Ramos (cell line): ENCODE measurements around the gene LTBP1.

Experiments
- in situ Hi-C: fragments of 300-500 bp; cut with MboI; formaldehyde crosslinking; loops from one replicate; pipeline ENCODE4 v1.14.3; 2022; ENCODE audit warnings: low sequenced_read_pairs; ENCODE audit not compliant: unreplicated experiment

The LTBP1 gene

DNA sequence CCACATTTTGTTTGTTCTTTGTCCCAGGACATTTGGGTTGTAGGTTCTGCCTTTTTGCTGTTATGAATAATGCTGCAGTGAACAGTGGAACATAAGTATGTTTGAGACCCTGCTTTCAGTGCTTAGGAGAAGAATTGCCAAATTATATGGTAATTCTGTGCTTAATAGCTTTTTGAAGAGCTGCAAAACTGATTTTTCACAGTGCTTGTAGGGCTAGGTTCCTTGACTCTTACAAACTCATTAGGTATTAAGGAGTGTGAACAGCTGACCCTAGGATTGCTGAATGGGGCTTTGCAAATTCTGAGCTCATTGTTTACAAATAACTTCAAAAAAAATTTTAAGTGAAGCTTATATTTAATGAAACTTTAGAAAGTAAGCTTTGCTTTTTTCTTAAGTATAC is 154.2 kb downstream of the LTBP1 start:
- in situ Hi-C loops: no loop called here

- in situ Hi-C loops: no loop called here
Measured at GRCh38 chr2:33104052-33104623, 157.4 kb downstream of the LTBP1 start.

DNA sequence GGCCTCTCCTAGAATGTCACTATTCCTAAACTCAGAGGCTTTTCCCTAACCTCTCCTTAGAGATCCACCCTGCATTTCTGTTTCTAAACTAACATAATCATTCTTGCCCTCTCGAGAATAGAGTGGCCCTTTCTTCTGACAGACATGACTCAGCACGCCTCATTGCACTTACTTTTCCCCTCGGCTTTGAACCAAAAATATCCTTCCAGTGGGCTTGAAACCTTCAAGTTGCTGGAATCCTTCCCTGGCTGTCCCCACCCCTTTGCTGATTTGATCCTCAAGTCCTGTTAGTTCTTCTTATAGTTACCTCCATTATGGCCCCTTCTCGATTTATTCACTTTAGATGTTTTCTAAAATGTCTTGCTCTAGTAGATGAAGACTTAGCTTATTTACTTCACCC is 158.0 kb downstream of the LTBP1 start:
- in situ Hi-C loops: no loop called here

DNA sequence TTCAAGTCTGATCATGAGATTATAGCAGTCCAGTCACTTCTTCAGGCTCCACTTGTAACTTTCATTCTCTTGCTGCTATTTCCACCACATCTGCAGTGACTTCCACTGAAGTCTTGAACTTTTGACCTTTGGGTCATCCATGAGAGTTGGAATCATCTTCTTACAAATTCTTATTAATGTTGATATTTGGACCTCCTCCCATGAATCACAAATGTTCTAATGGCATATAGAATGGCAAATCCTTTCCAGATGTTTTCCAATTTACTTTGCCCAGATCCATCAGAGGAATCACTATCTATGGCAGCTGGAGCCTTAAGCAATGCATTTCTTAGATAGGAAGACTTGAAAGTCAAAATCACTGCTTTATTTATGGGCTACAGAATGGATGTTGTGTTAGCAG is 159.4 kb downstream of the LTBP1 start:
- in situ Hi-C loops: no loop called here

DNA sequence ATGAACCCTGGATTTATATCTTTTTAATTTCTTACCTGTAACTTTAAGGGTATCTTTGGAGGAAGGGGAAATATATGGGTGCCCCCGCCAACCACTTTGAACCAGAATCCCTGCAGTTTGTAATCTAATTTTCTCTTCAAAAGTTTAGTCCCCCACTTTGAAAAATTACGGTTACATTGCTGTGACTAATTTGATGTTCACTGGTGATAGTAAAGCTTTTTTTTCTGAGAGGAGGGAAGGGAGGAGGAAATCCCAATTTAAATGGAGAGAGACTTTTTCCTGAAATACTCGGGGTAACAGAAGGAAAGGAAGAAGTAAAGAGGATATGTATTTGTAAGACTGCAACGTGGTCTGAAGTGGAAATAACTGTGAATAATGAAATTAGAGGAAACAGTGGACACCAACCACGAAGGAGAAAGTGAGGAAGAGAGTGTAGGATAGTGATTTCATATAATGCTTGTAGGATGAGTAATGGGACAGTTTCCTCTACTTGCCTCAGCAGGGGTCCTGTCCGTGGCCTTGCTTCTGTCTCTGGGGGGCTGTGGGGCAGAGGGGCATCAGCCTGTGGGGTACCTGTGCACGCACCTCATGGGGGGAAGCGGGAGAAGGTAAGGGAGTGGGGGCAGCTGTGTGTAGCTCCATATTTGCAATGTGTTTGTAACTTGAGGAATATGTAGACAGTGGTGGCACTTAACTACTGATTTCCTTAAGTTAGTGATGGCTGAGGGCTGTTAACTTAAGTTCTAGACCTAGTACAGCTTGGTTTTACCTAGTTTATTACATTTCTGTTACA is 161.1 kb downstream of the LTBP1 start:
- in situ Hi-C loops: no loop called here

DNA sequence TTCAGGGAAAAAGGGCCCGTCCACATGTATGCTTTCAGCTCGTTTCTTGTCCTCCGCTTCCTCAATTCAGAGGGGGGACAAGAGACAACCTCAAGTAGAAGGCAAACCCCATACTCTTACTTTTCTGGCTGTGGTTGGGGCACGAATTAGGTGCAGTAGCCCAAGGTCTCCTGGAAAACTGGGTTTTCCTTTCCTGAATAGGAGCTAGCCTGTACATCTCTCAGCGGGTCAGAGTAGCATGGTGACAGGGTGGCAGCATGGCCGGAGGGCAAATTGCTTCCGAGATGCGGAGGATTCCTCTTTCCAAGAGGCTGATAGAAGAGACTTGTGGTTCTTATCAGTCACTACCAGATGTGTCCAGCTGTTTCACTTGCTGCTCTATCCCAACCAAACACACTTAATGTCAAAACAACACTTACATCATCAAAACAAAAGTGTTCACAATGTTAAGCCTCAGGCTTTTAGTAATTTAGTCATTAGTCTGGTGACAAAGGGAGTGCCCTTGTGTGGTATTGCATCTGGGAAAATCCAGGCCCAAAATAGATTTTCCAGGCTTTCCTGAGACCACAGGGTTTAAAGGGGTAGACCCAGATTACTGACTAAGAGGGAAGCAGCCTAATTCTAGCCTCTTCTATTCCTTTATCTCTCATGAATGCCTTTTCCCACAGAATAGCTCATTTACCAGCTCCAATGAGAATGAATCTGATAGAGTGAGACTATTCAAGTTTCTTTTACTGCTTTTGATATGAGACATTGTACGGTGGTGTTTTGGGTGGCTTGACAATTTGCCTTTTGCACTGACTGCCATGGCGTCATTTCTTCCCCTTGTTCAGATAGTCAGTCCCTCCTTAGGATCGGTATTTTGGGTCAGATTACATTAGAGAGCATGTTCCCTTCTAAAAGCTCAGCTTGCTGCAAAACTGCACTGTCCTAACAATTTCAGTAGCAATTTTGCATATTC is 162.0 kb downstream of the LTBP1 start:
- in situ Hi-C loops: no loop called here

GRCh38 chr2:33110461-33110860 is 163.7 kb downstream of the LTBP1 start:
- in situ Hi-C loops: no loop called here

- in situ Hi-C loops: no loop called here
Measured at GRCh38 chr2:33111002-33111446, 164.3 kb downstream of the LTBP1 start.

- in situ Hi-C loops: no loop called here
Measured at GRCh38 chr2:33115196-33115595, 168.4 kb downstream of the LTBP1 start.

- in situ Hi-C loops: no loop called here
Measured at GRCh38 chr2:33115728-33116127, 169.0 kb downstream of the LTBP1 start.

DNA sequence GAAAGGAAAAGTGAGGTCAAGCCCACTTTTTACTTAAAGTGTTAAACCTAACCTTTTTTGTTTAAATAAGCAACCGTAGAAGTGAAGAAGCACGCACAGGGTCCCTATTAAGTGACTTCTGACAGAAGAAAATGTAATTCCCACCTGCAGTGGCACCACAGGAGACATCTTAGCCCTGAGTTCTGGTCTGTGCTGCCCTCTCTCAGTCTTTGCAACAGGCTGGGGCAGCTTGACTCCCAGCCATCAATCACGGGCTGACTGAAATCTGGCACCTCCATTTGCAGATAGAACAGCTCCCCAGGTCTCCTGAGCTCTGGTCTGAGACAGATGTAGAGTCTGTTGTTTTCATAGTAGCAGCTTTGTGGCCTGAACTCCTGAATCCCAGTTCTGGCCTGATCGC is 170.0 kb downstream of the LTBP1 start:
- in situ Hi-C loops: no loop called here

GRCh38 chr2:33118651-33119050 is 171.9 kb downstream of the LTBP1 start:
- in situ Hi-C loops: no loop called here

GRCh38 chr2:33121416-33121815 is 174.7 kb downstream of the LTBP1 start:
- in situ Hi-C loops: no loop called here

- in situ Hi-C loops: no loop called here
Measured at GRCh38 chr2:33121925-33122324, 175.2 kb downstream of the LTBP1 start.

DNA sequence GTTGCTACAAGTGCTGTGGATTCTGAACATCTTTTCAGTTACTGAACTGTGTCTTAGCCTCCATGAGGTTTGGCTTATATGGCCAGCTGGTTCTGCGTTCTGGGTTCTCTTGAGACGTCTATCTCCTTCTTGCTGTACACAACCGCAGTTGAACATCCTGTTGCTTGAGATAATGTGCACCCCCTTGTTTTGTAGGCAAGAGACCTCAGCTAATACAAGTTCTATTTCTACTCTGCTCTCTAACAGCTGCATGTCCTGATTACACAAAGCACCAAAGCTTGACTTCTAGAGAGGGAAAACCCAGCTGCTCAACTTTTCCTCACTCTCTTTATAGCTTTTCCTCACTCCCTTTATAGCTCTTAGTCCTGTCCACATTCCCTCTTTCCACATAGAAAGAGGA is 176.0 kb downstream of the LTBP1 start:
- in situ Hi-C loops: no loop called here

GRCh38 chr2:33123216-33123615 is 176.5 kb downstream of the LTBP1 start:
- in situ Hi-C loops: no loop called here

DNA sequence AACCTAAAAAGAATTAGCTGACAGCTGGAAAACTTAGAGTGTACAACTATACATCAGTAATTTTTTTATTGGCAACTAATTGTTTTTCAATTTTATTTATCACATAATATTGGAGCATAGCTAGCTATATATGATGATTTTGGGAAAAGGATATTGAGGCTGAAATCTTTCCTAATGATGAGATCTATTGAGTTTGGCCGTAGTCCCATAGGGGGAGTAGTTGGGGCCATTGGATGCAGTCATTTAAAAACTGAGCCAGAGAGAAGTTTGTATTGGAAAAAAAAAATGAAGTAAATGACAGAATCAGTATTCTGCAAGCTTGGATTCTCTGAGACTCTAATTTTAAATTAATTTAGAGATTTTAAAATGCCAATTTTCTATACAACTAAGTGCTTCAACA is 179.8 kb downstream of the LTBP1 start:
- in situ Hi-C loops: no loop called here

GRCh38 chr2:33126958-33127357 is 180.2 kb downstream of the LTBP1 start:
- in situ Hi-C loops: no loop called here

DNA sequence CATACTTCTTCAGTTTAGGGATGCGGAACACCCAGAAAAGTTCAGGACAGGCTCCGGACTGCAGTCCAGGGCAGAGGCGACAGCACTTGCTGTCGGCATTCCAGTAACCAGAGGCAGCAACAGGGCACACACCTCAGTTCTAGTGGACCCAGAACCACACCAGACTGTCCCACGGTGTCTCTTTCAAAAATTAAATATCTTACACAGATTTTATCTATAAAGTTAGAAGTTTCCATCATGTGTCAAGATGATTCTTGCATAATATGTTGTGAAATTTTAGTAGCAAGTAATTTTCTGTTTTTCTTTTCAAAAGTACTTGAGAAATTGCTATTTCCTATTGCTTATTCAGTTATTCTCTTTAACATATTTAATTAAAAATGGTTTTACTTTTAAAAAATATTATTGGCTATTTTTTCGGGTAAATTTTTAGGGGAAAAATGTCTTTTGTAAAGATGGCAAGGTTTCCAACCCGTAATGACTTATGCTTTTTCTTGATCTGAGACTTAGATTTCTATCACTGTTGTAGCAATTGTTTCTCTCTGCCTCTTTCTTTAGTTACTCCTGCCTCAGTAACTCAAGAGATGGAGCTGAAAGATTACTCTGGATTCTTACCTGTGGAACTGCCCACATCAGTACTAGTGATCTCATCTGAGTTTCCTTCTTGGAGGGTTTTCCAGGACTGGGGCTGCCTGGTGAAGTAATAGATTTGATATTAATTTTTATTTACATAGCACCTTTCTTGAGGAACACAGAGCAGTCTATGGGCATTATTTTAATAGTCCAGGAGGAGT is 182.7 kb downstream of the LTBP1 start:
- in situ Hi-C loops: no loop called here

GRCh38 chr2:33130054-33130447 is 183.3 kb downstream of the LTBP1 start:
- in situ Hi-C loops: no loop called here
